H9 (cell line): ENCODE measurements around the gene CELA2A. TPM values are rescaled to one million over a fixed set of nuclear protein-coding genes. Genes with fewer than 3 reads are reported as not detected.

Experiments
- DNase-seq: peaks from one replicate; pipeline ENCODE4 v3.0.0-alpha.2; 2017
- H2AFZ ChIP-seq: one replicate; pipeline ENCODE4 v1.6.1; 2013; ENCODE audit warnings: mild to moderate bottlenecking, low read length, control low read depth, moderate library complexity
- H2AK5ac ChIP-seq: 2 replicates; pipeline ENCODE4 v1.6.1; 2013; ENCODE audit warnings: low read length, control low read depth, mixed read lengths; ENCODE audit not compliant: insufficient read length
- H2BK120ac ChIP-seq: one replicate; pipeline ENCODE4 v1.6.1; 2013; ENCODE audit warnings: low read depth, mild to moderate bottlenecking, low read length, control low read depth, inconsistent platforms; ENCODE audit not compliant: poor library complexity, severe bottlenecking
- H2BK12ac ChIP-seq: 2 replicates; pipeline ENCODE4 v1.6.1; 2013; ENCODE audit warnings: low read length, control low read depth, mixed read lengths, low read depth; ENCODE audit not compliant: insufficient read length
- H2BK15ac ChIP-seq: 2 replicates; pipeline ENCODE4 v1.6.1; 2013; ENCODE audit warnings: low read depth, low read length, control low read depth
- H2BK20ac ChIP-seq: one replicate; pipeline ENCODE4 v1.6.1; 2013; ENCODE audit warnings: low read depth, mild to moderate bottlenecking, low read length, control low read depth, inconsistent platforms; ENCODE audit not compliant: poor library complexity, severe bottlenecking
- H2BK5ac ChIP-seq: 2 replicates; pipeline ENCODE4 v1.6.1; 2013; ENCODE audit warnings: low read length, control low read depth, mixed read lengths; ENCODE audit not compliant: insufficient read length
- H3K14ac ChIP-seq: 2 replicates; pipeline ENCODE4 v1.6.1; 2013; ENCODE audit warnings: low read length, control low read depth; ENCODE audit not compliant: insufficient read depth
- H3K18ac ChIP-seq: 2 replicates; pipeline ENCODE4 v1.6.1; 2013; ENCODE audit warnings: low read depth, mild to moderate bottlenecking, mixed read lengths, low read length, control low read depth; ENCODE audit not compliant: insufficient read length
- H3K23ac ChIP-seq: 2 replicates; pipeline ENCODE4 v1.6.1; 2013; ENCODE audit warnings: low read length, control low read depth, mixed read lengths, low read depth; ENCODE audit not compliant: insufficient read length
- H3K23me2 ChIP-seq: 2 replicates; pipeline ENCODE4 v1.6.1; 2013; ENCODE audit warnings: low read depth, mild to moderate bottlenecking, mixed read lengths, low read length, control low read depth; ENCODE audit not compliant: insufficient read length, poor library complexity, severe bottlenecking
- H3K27ac ChIP-seq: 2 replicates; pipeline ENCODE4 v1.5.1; 2013; ENCODE audit warnings: low read length, control low read depth, mixed read lengths, low read depth; ENCODE audit not compliant: insufficient read length
- H3K27me3 ChIP-seq: 2 replicates; pipeline ENCODE4 v1.6.1; 2013; ENCODE audit warnings: low read length, control low read depth, inconsistent platforms; ENCODE audit not compliant: insufficient read depth
- H3K4ac ChIP-seq: 2 replicates; pipeline ENCODE4 v1.6.1; 2013; ENCODE audit warnings: low read depth, mild to moderate bottlenecking, control low read depth, inconsistent platforms, low read length, moderate library complexity
- H3K4me1 ChIP-seq: 2 replicates; pipeline ENCODE4 v1.6.1; 2013; ENCODE audit warnings: low read length, control low read depth, inconsistent platforms; ENCODE audit not compliant: insufficient read depth
- H3K4me2 ChIP-seq: 2 replicates; pipeline ENCODE4 v1.6.1; 2013; ENCODE audit warnings: low read length, control low read depth, mixed read lengths; ENCODE audit not compliant: insufficient read length, insufficient read depth
- H3K56ac ChIP-seq: 2 replicates; pipeline ENCODE4 v1.6.1; 2013; ENCODE audit warnings: low read depth, mild to moderate bottlenecking, mixed read lengths, low read length, control low read depth; ENCODE audit not compliant: insufficient read length
- H3K79me1 ChIP-seq: 2 replicates; pipeline ENCODE4 v1.6.1; 2013; ENCODE audit warnings: low read depth, mild to moderate bottlenecking, moderate library complexity, low read length, control low read depth, inconsistent platforms; ENCODE audit not compliant: insufficient read depth, poor library complexity, severe bottlenecking
- H3K79me2 ChIP-seq: 2 replicates; pipeline ENCODE4 v1.6.1; 2013; ENCODE audit warnings: low read length, control low read depth, inconsistent platforms; ENCODE audit not compliant: insufficient read depth
- H3K9ac ChIP-seq: 2 replicates; pipeline ENCODE4 v1.6.1; 2013; ENCODE audit warnings: low read length, control low read depth, mixed read lengths; ENCODE audit not compliant: insufficient read length; ENCODE audit errors: extremely low read depth
- H3K9me3 ChIP-seq: one replicate; pipeline ENCODE4 v1.6.1; 2013; ENCODE audit warnings: low read depth, low read length, inconsistent platforms; ENCODE audit not compliant: control insufficient read depth
- H3T11ph ChIP-seq: one replicate; pipeline ENCODE4 v1.6.1; 2013; ENCODE audit warnings: mild to moderate bottlenecking, low read length, control low read depth, inconsistent platforms
- H4K20me1 ChIP-seq: one replicate; pipeline ENCODE4 v1.6.1; 2013; ENCODE audit not compliant: control insufficient read depth, insufficient read length, insufficient read depth
- H4K5ac ChIP-seq: 2 replicates; pipeline ENCODE4 v1.6.1; 2013; ENCODE audit warnings: low read depth, mild to moderate bottlenecking, mixed read lengths, low read length, control low read depth; ENCODE audit not compliant: insufficient read length
- H4K8ac ChIP-seq: replicated peaks from 2 replicates; pipeline ENCODE4 v1.6.1; 2013; ENCODE audit warnings: low read length, control low read depth, mixed read lengths, low read depth; ENCODE audit not compliant: insufficient read length
- H4K91ac ChIP-seq: 2 replicates; pipeline ENCODE4 v1.6.1; 2013; ENCODE audit warnings: low read depth, mild to moderate bottlenecking, moderate library complexity, mixed read lengths, low read length, control low read depth; ENCODE audit not compliant: insufficient read length
- H3K27ac Mint-ChIP-seq, 3 experiments: 2 replicates in 2 of 3; 3 replicates in 1 of 3; pipeline ENCODE4 v1.8.0; 2020 to 2021; ENCODE audit warnings: mixed read lengths in 3 of 3, mild to moderate bottlenecking in 1 of 3, moderate library complexity in 1 of 3
- H3K27me3 Mint-ChIP-seq: 2 replicates; pipeline ENCODE4 v1.8.0; 2021; ENCODE audit warnings: low read depth, mild to moderate bottlenecking, moderate library complexity, mixed read lengths
- H3K36me3 Mint-ChIP-seq, 3 experiments: 2 replicates in 2 of 3; 3 replicates in 1 of 3; pipeline ENCODE4 v1.8.0; 2020 to 2021; ENCODE audit warnings: low read depth in 3 of 3, mixed read lengths in 3 of 3; ENCODE audit not compliant: insufficient read depth in 1 of 3
- H3K4me1 Mint-ChIP-seq, 2 experiments: 2 replicates each; pipeline ENCODE4 v1.8.0; 2020; ENCODE audit warnings: mixed read lengths in 2 of 2
- H3K4me3 Mint-ChIP-seq, 2 experiments: 2 replicates in 1 of 2; 3 replicates in 1 of 2; pipeline ENCODE4 v1.8.0; 2020 to 2021; ENCODE audit warnings: mild to moderate bottlenecking in 2 of 2, mixed read lengths in 2 of 2, moderate library complexity in 1 of 2
- H3K9me3 Mint-ChIP-seq, 2 experiments: 2 replicates in 1 of 2; 3 replicates in 1 of 2; pipeline ENCODE4 v1.8.0; 2020; ENCODE audit warnings: mild to moderate bottlenecking in 2 of 2, mixed read lengths in 2 of 2, moderate library complexity in 1 of 2
- CTCF ChIP-seq: fragments of 200-600 bp; sonication (generic); conservative IDR thresholded peaks from 3 replicates; pipeline ENCODE4 v1.8.0; 2021; ENCODE audit warnings: antibody characterized with exemption, mild to moderate bottlenecking
- WGBS: extraction: QIAGEN DNeasy Blood & Tissue Kit; methylation state at CpG from one replicate; pipeline ENCODE4 v1.1.7; 2013; ENCODE audit warnings: missing lambda C conversion rate, low lambda C conversion rate, mixed read lengths; ENCODE audit not compliant: insufficient read length; ENCODE audit errors: extremely low coverage; 5-methylcytosine and 5-hydroxymethylcytosine counted together
- total RNA-seq: library from RNA; stranded (reverse); gene quantifications from 2 replicates; pipeline ENCODE4 v1.2.1, GENCODE V29; 2021

CELA2A gene
- total RNA-seq, 1 experiment from 2014 or later: not detected

DNA sequence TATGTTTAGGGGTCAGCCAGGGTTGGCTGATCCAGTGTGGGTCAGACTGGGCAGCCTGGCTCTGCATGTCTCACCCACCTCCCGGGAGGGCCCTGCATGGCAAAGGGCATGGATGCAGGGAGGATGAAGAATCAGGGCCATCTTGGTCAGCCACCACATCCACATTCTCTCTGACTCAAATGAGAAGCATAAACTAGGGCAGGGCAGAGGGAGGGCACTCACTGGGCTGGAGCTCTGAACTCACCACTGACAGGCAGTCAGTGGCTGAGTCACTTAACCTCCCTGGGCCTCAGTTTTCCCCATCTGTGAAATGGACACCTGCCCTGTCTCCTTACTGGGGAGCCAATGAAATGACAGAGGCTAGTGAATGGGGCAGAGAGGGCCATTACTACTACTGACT is 4.3 kb upstream of the CELA2A start:
- H3K79me2 ChIP-seq: no peaks in the 10 kb centered on the region
- H3K18ac ChIP-seq: no peak overlapping the region
- H2BK12ac ChIP-seq: no peak overlapping the region
- Mint-ChIP-seq H3K4me3 (no peak overlapping the region), H3K4me1 (peaks cover 11 to 15% of the 10 kb centered on the region in 2 experiments), H3K27me3 (peaks cover 4% of the 10 kb centered on the region), H3K9me3 (peaks cover 0 to 6% of the 10 kb centered on the region in 2 experiments; a peak in 2 of 5 replicates), H3K27ac (no peak overlapping the region), H3K36me3 (no peaks in the 10 kb centered on the region; a peak in 1 of 7 replicates)
- H3K27ac ChIP-seq: no peak overlapping the region
- H3T11ph ChIP-seq: no peak overlapping the region
- no peak overlapping the region for H4K91ac ChIP-seq
- H3K9me3 ChIP-seq: no peaks in the 10 kb centered on the region
- no peak overlapping the region for H3K9ac ChIP-seq
- no peak overlapping the region for H4K5ac ChIP-seq
- whole genome bisulfite sequencing: no CpG with 5 or more reads among the region's 1 CpG
- H3K56ac ChIP-seq: no peak overlapping the region
- H4K20me1 ChIP-seq: no peaks in the 10 kb centered on the region
- no peak for DNase-seq
- no peaks in the 10 kb centered on the region for H3K23me2 ChIP-seq
- H3K23ac ChIP-seq: no peak overlapping the region
- H2BK15ac ChIP-seq: no peak overlapping the region
- no peak overlapping the region for H2AFZ ChIP-seq
- no peak for TF ChIP-seq CTCF
- no peak overlapping the region for H3K4me2 ChIP-seq
- H2BK5ac ChIP-seq: no peak overlapping the region
- H3K27me3 ChIP-seq: no peaks in the 10 kb centered on the region
- H4K8ac ChIP-seq: no peak overlapping the region
- H3K79me1 ChIP-seq: no peaks in the 10 kb centered on the region
- no peak overlapping the region for H3K14ac ChIP-seq
- no peak overlapping the region for H2BK120ac ChIP-seq
- no peak overlapping the region for H2AK5ac ChIP-seq
- H3K4ac ChIP-seq: no peak overlapping the region
- no peaks in the 10 kb centered on the region for H3K4me1 ChIP-seq
- H2BK20ac ChIP-seq: no peak overlapping the region
